Naive B cell (primary cell): ENCODE data around the gene BAMBI. TPM values are rescaled to one million over a fixed set of nuclear protein-coding genes. Genes with fewer than 3 reads are reported as not detected.
A peak's percentile ranks its signal among the peaks of the same experiment; 100 is the strongest.

Experiments used
- ATAC-seq, 2 donors: fragments of 150-1000 bp; cut with Tn5 transposase; 2 replicates each; pipeline ENCODE4 v1.10.0; 2021; ENCODE audit warnings: low read depth in 2 of 2, mild to moderate bottlenecking in 2 of 2, moderate library complexity in 2 of 2
- DNase-seq: peaks from one replicate; pipeline ENCODE4 v3.0.0; 2022
- H3K27ac Mint-ChIP-seq, 6 donors: one replicate each; pipeline ENCODE4 v1.8.0; 2020 to 2022; ENCODE audit warnings: mild to moderate bottlenecking in 6 of 6, mixed read lengths in 6 of 6, moderate library complexity in 5 of 6, inconsistent platforms in 2 of 6
- H3K27me3 Mint-ChIP-seq, 3 donors: one replicate each; pipeline ENCODE4 v1.8.0; 2021 to 2022; ENCODE audit warnings: mixed read lengths in 3 of 3, mild to moderate bottlenecking in 1 of 3
- H3K36me3 Mint-ChIP-seq, 2 donors: one replicate each; pipeline ENCODE4 v1.8.0; 2020 to 2022; ENCODE audit warnings: mixed read lengths in 2 of 2, inconsistent platforms in 1 of 2, mild to moderate bottlenecking in 1 of 2
- H3K4me1 Mint-ChIP-seq, 3 donors: one replicate each; pipeline ENCODE4 v1.8.0; 2020 to 2022; ENCODE audit warnings: mixed read lengths in 3 of 3, inconsistent platforms in 1 of 3, mild to moderate bottlenecking in 1 of 3, moderate library complexity in 1 of 3
- H3K4me3 Mint-ChIP-seq, 8 donors: one replicate each; pipeline ENCODE4 v1.8.0; 2020 to 2022; ENCODE audit warnings: mild to moderate bottlenecking in 8 of 8, mixed read lengths in 8 of 8, moderate library complexity in 8 of 8, inconsistent platforms in 2 of 8
- H3K9me3 Mint-ChIP-seq, 7 donors: one replicate each; pipeline ENCODE4 v1.8.0; 2020 to 2022; ENCODE audit warnings: mixed read lengths in 7 of 7, mild to moderate bottlenecking in 5 of 7, inconsistent platforms in 2 of 7, moderate library complexity in 1 of 7
- polyA plus RNA-seq, 6 donors: library from polyadenylated mRNA; unstranded; fragments of 300-500 nt; fragmentation: Illumina TruSeq; gene quantifications; one replicate each; pipeline ENCODE4 v1.2.3, GENCODE V29; 2021; ENCODE audit warnings: low read depth in 6 of 6

The BAMBI gene
- polyA plus RNA-seq, 6 donors from 2014 or later: 0.15 to 0.54 (median 0.52) TPM; not detected in 3

DNA sequence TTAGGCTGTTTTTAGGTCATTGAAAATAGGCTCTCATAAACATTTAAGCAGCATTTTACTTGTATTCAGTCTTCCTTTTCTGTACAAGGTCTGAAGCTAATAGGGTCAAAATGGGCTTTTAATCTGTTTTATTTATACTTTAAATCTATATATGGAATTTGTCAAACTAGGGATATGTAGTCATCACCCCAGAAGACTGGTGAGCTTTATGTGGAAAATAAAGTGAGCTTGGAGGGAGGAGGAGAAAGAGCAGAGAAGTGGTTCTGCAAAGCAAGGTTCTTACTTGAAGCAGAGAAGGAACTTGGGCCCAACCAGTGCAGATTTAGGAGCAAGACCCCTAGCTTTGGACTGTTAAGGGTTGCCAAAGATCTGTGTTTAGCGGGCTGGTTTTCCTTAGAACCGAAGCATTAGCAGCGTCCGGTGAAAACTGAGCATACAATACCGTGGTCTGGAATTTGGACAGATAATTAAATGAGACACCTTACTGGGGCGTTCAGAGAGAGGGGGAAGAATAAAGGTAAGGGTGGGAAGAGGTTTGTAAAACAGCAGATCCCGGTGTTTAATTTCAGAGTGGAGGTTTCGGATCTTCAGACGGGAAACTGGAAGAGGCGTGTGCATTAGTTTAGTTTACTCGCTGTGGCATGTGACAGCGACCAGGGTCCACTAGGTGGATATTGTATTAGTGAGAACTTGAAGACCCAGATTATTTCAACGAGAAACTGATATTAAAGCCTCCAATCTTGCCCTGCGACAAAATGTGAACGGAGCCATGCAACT lies 2.4 kb downstream of the BAMBI start:
- ATAC-seq (no peak), DNase-seq (no peak)
- H3K4me1 Mint-ChIP-seq: peaks cover 16 to 29% (median 28%) of the 10 kb centered on the region in 3 donors
- H3K4me3 Mint-ChIP-seq: peak overlapping the region; percentile 56 to 88 (median 80)
- H3K27ac Mint-ChIP-seq: peak overlapping the region in 1 of 6 donors; percentile 4
- peaks cover 0 to 6% of the 10 kb centered on the region in 2 donors for H3K36me3 Mint-ChIP-seq
- H3K27me3 Mint-ChIP-seq: peaks cover 29 to 62% (median 41%) of the 10 kb centered on the region in 3 donors
- no peaks in the 10 kb centered on the region for H3K9me3 Mint-ChIP-seq

- Mint-ChIP-seq H3K36me3 (peaks cover 0 to 6% of the 10 kb centered on the region in 2 donors), H3K27me3 (peaks cover 29 to 62% (median 41%) of the 10 kb centered on the region in 3 donors), H3K4me3 (peak overlapping the region in 6 of 8 donors; percentile 43 to 88 (median 80)), H3K9me3 (no peaks in the 10 kb centered on the region), H3K27ac (no peak overlapping the region), H3K4me1 (peaks cover 16 to 29% (median 28%) of the 10 kb centered on the region in 3 donors)
- ATAC-seq (no peak), DNase-seq (no peak)
Observed at GRCh38 chr10:28680358-28680752, 3.0 kb downstream of the BAMBI start.

DNA sequence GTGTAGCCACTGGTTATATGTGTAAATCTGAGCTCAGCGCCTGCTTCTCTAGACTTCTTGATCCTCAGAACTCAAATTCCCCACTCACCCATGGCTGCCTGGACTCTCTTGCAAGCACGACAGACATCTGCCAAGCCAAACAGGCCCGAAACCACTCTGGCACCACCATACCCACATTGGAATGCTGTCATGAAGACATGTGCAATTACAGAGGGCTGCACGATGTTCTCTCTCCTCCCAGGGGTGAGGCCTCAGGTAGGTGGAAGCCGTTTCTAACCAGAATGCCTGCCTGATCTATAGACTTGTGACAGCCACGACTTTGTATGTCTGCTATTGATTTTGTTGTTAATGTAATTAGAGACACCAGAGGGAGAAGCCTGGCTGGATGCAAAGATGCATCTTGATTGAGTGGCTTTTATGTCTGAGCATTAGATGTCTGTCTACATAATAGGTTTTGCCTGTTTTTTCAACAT lies 4.0 kb downstream of the BAMBI start:
- H3K4me1 Mint-ChIP-seq: peaks cover 16 to 26% (median 26%) of the 10 kb centered on the region in 3 donors
- H3K36me3 Mint-ChIP-seq: peaks cover 0 to 6% of the 10 kb centered on the region in 2 donors
- ATAC-seq: no peak
- H3K27ac Mint-ChIP-seq: no peak overlapping the region
- H3K27me3 Mint-ChIP-seq: peaks cover 32 to 60% (median 38%) of the 10 kb centered on the region in 3 donors
- H3K4me3 Mint-ChIP-seq: peak overlapping the region in 1 of 8 donors; percentile 6
- no peaks in the 10 kb centered on the region for H3K9me3 Mint-ChIP-seq
- no peak for DNase-seq

GRCh38 chr10:28681928-28682750 lies 4.8 kb downstream of the BAMBI start:
- Mint-ChIP-seq H3K4me3 (no peak overlapping the region), H3K27ac (no peak overlapping the region), H3K4me1 (peaks cover 16 to 21% (median 21%) of the 10 kb centered on the region in 3 donors), H3K27me3 (peaks cover 35 to 62% (median 46%) of the 10 kb centered on the region in 3 donors), H3K9me3 (no peaks in the 10 kb centered on the region), H3K36me3 (peaks cover 0 to 6% of the 10 kb centered on the region in 2 donors)
- ATAC-seq (no peak), DNase-seq (no peak)

DNA sequence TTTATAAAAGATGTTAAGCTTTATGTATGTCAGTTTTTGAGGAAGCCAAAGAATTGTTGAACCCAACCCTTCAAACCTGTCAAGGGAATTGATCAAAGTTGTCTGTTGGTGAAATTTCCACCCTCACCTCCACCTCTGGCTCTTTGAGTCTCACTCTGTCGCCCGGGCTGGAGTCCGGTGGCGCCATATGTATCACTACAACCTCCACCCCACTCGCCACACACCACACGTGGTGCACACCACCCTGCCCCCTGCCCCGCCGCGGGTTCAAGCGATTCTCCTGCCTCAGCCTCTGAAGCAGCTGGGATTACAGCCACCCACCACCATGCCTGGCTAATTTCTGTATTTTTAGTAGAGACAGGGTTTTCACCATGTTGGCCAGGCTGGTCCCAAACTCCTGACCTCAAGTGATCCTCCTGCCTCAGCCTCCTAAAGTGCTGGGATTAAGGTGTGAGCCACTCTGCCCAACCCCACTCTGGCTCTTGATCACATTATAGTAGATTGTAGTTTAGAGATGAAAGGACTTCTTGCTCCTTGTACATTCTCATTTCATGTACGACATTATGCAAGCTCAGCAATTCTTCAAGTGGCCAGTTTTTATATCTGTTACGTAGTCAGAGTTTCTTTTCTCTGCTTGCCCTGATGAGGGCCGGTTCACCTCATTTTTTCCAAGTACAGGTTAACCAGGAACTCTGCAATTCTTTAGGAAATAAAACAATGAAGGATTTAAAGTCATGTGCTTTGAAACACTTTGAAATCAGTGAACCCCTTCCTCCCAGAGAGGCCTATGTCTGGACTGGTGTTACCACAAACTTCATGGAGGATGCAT lies 7.0 kb downstream of the BAMBI start:
- no peak for ATAC-seq
- peaks cover 37 to 54% (median 38%) of the 10 kb centered on the region in 3 donors for H3K27me3 Mint-ChIP-seq

DNA sequence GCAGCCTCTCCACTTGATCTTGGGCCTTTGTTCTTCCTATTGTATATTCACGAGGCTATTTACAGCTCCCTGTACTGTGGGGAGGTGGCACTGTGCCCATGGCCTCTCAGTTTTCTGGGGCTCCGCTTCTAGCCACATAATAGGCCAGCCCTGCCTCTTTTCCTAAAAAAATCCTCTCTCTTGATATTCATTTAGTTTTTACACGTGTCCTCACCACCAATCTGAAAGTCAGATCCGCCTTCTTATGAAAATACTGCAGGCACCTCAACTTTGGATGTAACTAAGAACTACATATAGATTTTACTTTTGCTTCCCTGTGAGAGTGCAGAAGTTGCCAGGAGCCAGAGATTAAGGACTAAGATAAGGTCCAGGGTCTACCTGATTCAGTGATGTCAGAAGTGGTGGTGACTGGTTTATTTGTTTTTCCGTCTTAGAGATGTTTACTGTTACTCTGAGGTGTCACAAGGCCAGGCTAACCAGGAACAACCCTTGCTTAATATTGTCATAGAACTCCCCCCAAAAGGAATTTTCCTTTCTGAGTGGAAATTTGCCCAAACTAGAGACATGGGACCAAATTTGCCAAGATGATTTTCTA lies 7.8 kb downstream of the BAMBI start:
- no peak for DNase-seq
- no peak overlapping the region for H3K4me3 Mint-ChIP-seq

More for the DNA sequence above, 7.0 kb downstream of the BAMBI start:
- no peak overlapping the region for H3K4me3 Mint-ChIP-seq
- H3K9me3 Mint-ChIP-seq: no peaks in the 10 kb centered on the region
- H3K4me1 Mint-ChIP-seq: peaks cover 6 to 11% (median 9%) of the 10 kb centered on the region in 3 donors
- DNase-seq: no peak
- no peak overlapping the region for H3K27ac Mint-ChIP-seq
- no peaks in the 10 kb centered on the region for H3K36me3 Mint-ChIP-seq

GRCh38 chr10:28685717-28686116 lies 8.4 kb downstream of the BAMBI start:
- H3K4me1 Mint-ChIP-seq: no peaks in the 10 kb centered on the region
- H3K4me3 Mint-ChIP-seq: no peak overlapping the region
- DNase-seq (no peak), ATAC-seq (no peak)
- peaks cover 34 to 53% (median 37%) of the 10 kb centered on the region in 3 donors for H3K27me3 Mint-ChIP-seq
- no peaks in the 10 kb centered on the region for H3K9me3 Mint-ChIP-seq
- no peak overlapping the region for H3K27ac Mint-ChIP-seq
- no peaks in the 10 kb centered on the region for H3K36me3 Mint-ChIP-seq

More for the DNA sequence above, 7.8 kb downstream of the BAMBI start:
- peaks cover under 1 to 3% (median 3%) of the 10 kb centered on the region in 3 donors for H3K4me1 Mint-ChIP-seq
- H3K27ac Mint-ChIP-seq: no peak overlapping the region
- peaks cover 36 to 51% (median 36%) of the 10 kb centered on the region in 3 donors for H3K27me3 Mint-ChIP-seq
- ATAC-seq: no peak
- H3K36me3 Mint-ChIP-seq: no peaks in the 10 kb centered on the region
- H3K9me3 Mint-ChIP-seq: no peaks in the 10 kb centered on the region

DNA sequence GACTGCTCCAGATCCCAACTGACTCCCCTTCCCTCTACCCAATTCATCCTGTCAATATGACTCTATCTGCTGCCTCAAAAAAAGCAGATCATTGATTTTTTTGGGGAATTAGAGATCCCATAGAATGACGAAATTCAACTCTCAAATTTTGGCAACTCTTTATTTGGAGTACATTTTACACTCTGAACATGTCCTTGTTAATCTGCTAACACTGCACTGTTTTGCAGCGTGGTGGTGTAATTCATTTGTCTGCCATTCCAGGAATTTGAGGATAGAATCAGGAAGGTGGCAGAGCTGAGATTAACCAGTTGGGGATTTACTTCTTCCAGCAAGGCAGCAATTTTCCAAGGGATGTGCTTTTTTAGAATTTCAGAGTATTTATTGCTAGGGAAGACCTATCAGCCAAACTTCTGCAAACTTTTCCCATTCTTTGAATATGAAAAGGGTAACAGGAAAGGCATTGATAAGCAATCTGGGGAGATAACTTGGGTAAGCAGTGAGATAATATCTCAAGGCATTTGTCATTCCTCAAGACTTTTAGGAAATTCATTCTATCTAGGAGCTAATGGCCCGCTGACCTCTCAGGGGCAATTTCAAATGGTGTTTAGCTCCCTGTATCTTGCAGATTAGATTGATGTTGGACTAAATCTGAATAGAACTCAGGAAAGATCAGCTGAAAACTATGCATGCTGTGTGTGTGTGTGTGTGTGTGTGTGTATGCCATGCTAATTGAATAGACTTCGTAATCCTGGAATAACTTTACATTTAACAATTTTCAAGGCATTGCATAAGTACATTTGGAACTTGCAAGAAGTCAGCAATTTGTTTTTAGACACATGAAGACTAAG lies 9.7 kb downstream of the BAMBI start:
- Mint-ChIP-seq H3K4me3 (no peak overlapping the region), H3K36me3 (no peaks in the 10 kb centered on the region), H3K27ac (no peak overlapping the region), H3K9me3 (no peaks in the 10 kb centered on the region), H3K27me3 (peaks cover 34 to 47% (median 46%) of the 10 kb centered on the region in 3 donors), H3K4me1 (no peaks in the 10 kb centered on the region)
- ATAC-seq: no peak
- DNase-seq: no peak

DNA sequence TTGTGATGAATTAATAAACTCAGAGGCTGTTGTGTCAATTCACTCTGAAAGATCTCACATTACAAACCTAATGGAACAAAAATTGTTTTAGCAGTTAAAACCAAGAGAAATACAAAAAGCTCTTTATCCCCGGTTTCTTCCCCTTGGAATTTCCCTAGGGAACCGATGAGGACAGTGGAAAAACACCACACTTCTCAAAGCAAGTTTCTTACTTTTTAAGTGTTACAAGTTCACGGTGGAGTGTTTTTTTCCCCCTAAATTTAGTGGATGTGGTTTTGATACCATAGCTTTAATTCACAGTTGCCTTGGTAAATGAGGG lies 10.3 kb downstream of the BAMBI start:
- Mint-ChIP-seq H3K9me3 (no peaks in the 10 kb centered on the region), H3K36me3 (no peaks in the 10 kb centered on the region), H3K4me1 (no peaks in the 10 kb centered on the region), H3K27me3 (peaks cover 33 to 49% (median 44%) of the 10 kb centered on the region in 3 donors), H3K27ac (no peak overlapping the region), H3K4me3 (no peak overlapping the region)
- ATAC-seq: no peak
- DNase-seq: no peak

DNA sequence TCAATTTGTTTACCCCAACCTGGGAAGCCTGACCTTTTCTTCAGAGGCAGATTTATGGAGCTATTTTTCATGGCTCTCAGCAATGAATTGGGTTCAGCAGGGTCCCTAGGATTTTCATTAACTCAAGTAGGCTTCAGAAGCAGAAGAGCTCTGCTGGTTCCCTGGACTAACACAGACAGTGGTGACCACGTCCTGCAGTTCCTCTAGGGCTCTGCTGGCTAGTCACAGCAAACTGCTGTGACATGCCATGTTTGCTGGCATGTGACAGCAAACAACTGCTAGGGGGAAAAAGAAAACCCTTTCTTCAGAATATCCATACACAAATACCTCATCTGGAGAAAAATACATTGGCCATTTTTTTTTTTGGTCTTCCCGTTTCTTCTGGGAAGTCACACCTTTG lies 13.2 kb downstream of the BAMBI start:
- ATAC-seq: no peak
- no peak overlapping the region for H3K4me3 Mint-ChIP-seq
- H3K27me3 Mint-ChIP-seq: peaks cover 29 to 38% (median 37%) of the 10 kb centered on the region in 3 donors
- no peaks in the 10 kb centered on the region for H3K4me1 Mint-ChIP-seq
- no peak for DNase-seq
- no peak overlapping the region for H3K27ac Mint-ChIP-seq
- no peaks in the 10 kb centered on the region for H3K36me3 Mint-ChIP-seq
- H3K9me3 Mint-ChIP-seq: peaks cover 0 to 2% (median 0%) of the 10 kb centered on the region in 7 donors

DNA sequence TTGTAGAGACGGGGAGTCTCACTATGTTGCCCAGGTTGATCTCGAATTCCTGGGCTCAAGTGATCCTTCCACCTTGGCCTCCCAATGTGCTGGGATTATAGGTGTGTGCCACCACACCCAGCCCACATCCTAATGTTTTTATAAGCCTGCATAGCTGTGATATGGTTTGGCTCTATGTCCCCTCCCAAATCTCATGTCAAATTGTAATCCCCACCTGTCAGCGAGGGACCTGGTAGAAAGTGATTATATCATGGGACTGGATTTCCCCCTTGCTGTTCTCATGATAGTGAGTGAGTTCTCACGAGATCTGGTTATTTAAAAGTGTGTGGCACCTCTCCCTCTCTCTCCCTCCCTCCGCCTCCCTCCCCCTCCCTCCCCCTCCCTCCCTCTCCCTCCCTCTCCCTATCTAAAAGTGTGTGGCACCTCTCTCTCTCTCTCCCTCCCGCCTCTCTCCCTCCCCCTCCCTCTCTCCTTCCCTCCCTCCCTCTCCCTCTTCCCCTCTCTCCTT lies 13.9 kb downstream of the BAMBI start:
- no peak overlapping the region for H3K4me3 Mint-ChIP-seq
- DNase-seq (no peak), ATAC-seq (no peak)
- H3K9me3 Mint-ChIP-seq: peaks cover 0 to 2% (median 0%) of the 10 kb centered on the region in 7 donors
- H3K4me1 Mint-ChIP-seq: no peaks in the 10 kb centered on the region
- H3K27me3 Mint-ChIP-seq: peaks cover 26 to 38% (median 34%) of the 10 kb centered on the region in 3 donors
- no peaks in the 10 kb centered on the region for H3K36me3 Mint-ChIP-seq
- no peak overlapping the region for H3K27ac Mint-ChIP-seq

- Mint-ChIP-seq H3K27me3 (peaks cover 23 to 31% (median 29%) of the 10 kb centered on the region in 3 donors), H3K4me1 (no peaks in the 10 kb centered on the region), H3K4me3 (no peak overlapping the region), H3K36me3 (no peaks in the 10 kb centered on the region), H3K27ac (no peak overlapping the region), H3K9me3 (peaks cover 0 to 2% (median 0%) of the 10 kb centered on the region in 7 donors)
- DNase-seq (no peak), ATAC-seq (no peak)
Observed at GRCh38 chr10:28692050-28692449, 14.7 kb downstream of the BAMBI start.
